ENCODE measurements around the gene NUP160. TPM values are rescaled to one million over a fixed set of nuclear protein-coding genes. Genes with fewer than 3 reads are reported as not detected.
"Not testable (repeated sequence)": the region's sequence is repeated elsewhere in the genome, so short reads cannot be mapped to it uniquely, and the experiment has no call there.

Gene NUP160
- total RNA-seq, 2 donors from 2014 or later = 22.7 to 35.4 TPM

- no peaks in the 10 kb centered on the region for H3K9me3 ChIP-seq
- no peaks in the 10 kb centered on the region for H3K36me3 ChIP-seq
- no peak overlapping the region for H3K4me3 ChIP-seq
- no peak overlapping the region for H3K9ac ChIP-seq (ENCODE audit: low read depth in 2 of 2, low read length in 2 of 2)
- H3K27ac ChIP-seq = no peak overlapping the region
- intact Hi-C loops (cut with DNase I) = no loop called here
- DNase-seq = no peak
- no peaks in the 10 kb centered on the region for H3K27me3 ChIP-seq
- no peaks in the 10 kb centered on the region for H3K4me1 ChIP-seq
- TF ChIP-seq, protein P1, sequence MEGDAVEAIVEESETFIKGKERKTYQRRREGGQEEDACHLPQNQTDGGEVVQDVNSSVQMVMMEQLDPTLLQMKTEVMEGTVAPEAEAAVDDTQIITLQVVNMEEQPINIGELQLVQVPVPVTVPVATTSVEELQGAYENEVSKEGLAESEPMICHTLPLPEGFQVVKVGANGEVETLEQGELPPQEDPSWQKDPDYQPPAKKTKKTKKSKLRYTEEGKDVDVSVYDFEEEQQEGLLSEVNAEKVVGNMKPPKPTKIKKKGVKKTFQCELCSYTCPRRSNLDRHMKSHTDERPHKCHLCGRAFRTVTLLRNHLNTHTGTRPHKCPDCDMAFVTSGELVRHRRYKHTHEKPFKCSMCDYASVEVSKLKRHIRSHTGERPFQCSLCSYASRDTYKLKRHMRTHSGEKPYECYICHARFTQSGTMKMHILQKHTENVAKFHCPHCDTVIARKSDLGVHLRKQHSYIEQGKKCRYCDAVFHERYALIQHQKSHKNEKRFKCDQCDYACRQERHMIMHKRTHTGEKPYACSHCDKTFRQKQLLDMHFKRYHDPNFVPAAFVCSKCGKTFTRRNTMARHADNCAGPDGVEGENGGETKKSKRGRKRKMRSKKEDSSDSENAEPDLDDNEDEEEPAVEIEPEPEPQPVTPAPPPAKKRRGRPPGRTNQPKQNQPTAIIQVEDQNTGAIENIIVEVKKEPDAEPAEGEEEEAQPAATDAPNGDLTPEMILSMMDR (IDR thresholded peaks at IDR 0.05) = no peak
Observed at GRCh38 chr11:47889714-47890441, 41.7 kb upstream of the NUP160 start.

GRCh38 chr11:47887910-47888569 is 39.9 kb upstream of the NUP160 start:
- no peak overlapping the region for H3K4me3 ChIP-seq
- no peaks in the 10 kb centered on the region for H3K27me3 ChIP-seq
- no peaks in the 10 kb centered on the region for H3K4me1 ChIP-seq
- no peak overlapping the region for H3K9ac ChIP-seq (ENCODE audit: low read depth in 2 of 2, low read length in 2 of 2)
- H3K27ac ChIP-seq = no peak overlapping the region
- H3K36me3 ChIP-seq = no peaks in the 10 kb centered on the region
- H3K9me3 ChIP-seq = no peaks in the 10 kb centered on the region
- intact Hi-C loops (cut with DNase I) = no loop called here
- TF ChIP-seq, protein P1 (IDR thresholded peaks at IDR 0.05) = no peak
- DNase-seq = no peak

GRCh38 chr11:47886096-47886495 is 37.9 kb upstream of the NUP160 start:
- Histone ChIP-seq H3K27me3 (no peaks in the 10 kb centered on the region), H3K4me3 (no peak overlapping the region), H3K9me3 (no peaks in the 10 kb centered on the region), H3K4me1 (no peaks in the 10 kb centered on the region), H3K27ac (peak overlapping the region; percentile 39), H3K36me3 (no peaks in the 10 kb centered on the region), H3K9ac (ENCODE audit: low read depth in 2 of 2, low read length in 2 of 2) (no peak overlapping the region)
- DNase-seq = peak; percentile 26
- intact Hi-C loops (cut with DNase I) = no loop called here
- TF ChIP-seq, protein P1 (IDR thresholded peaks at IDR 0.05) = no peak

DNA sequence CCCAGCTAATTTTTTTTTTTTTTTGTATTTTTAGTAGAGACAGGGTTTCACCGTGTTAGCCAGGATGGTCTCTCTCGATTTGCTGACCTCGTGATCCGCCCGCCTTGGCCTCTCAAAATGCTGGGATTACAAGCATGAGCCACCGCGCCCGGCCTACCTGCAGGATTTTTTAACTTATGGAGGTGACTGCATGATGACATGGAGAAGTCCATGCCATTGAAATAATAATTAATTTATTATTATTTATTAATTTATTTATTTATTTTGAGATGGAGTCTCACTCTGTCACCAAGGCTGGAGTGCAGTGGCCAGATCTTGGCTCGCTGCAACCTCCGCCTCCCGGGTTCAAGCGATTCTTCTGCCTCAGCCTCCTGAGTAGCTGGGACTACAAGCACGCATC is 34.3 kb upstream of the NUP160 start:
- H3K36me3 ChIP-seq; H3K27me3 ChIP-seq; DNase-seq; H3K4me3 ChIP-seq; H3K9me3 ChIP-seq; H3K9ac ChIP-seq (ENCODE audit: low read depth in 2 of 2, low read length in 2 of 2); H3K27ac ChIP-seq; H3K4me1 ChIP-seq; intact Hi-C loops (cut with DNase I): not testable (repeated sequence)

- Histone ChIP-seq H3K9me3 (no peaks in the 10 kb centered on the region), H3K9ac (ENCODE audit: low read depth in 2 of 2, low read length in 2 of 2) (no peak overlapping the region), H3K27me3 (no peaks in the 10 kb centered on the region), H3K4me3 (no peak overlapping the region), H3K4me1 (no peaks in the 10 kb centered on the region), H3K27ac (no peak overlapping the region), H3K36me3 (no peaks in the 10 kb centered on the region)
- TF ChIP-seq, protein P1 (IDR thresholded peaks at IDR 0.05) = no peak
- DNase-seq = no peak
- intact Hi-C loops (cut with DNase I) = no loop called here
Observed at GRCh38 chr11:47881145-47881544, 33.0 kb upstream of the NUP160 start.
